Body of pancreas (tissue), 4 donors: ENCODE results near the gene MSL2.

Source experiments
- POLR2A ChIP-seq, 3 donors: fragments of 450-650 bp; IDR thresholded peaks; one replicate each; pipeline ENCODE4 v1.6.1; 2016; ENCODE audit warnings: antibody characterized with exemption in 3 of 3, mild to moderate bottlenecking in 2 of 3
- TF ChIP-seq, protein P1 (sequence below), 7 experiments: fragments of 450-650 bp in 4 of 7; fragments of 200-600 bp in 3 of 7; sonication (generic) in 3 of 7; IDR thresholded peaks; one replicate each; pipeline ENCODE4 v1.5.1; 2016 to 2019; ENCODE audit warnings: antibody characterized with exemption in 7 of 7

DNA sequence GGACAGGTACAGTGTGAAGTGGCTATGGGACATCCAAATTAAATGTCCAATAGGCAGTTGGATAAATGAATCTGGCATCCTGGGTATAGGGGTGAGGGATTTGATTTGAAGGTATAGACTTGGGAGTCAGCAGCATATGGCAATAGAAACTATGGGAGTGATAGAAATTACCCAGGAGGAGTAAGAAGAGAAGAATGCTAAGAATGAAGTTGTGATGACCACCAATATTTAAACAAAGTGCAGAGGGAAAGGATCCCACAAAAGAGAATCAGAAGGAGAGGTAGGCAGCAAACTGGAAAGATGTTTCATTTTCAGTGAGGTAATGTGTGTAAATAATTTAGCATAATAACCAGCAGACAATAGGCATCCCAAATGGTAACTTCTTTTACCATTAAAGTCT is 13.8 kb upstream of the MSL2 start:
- TF ChIP-seq, protein P1, sequence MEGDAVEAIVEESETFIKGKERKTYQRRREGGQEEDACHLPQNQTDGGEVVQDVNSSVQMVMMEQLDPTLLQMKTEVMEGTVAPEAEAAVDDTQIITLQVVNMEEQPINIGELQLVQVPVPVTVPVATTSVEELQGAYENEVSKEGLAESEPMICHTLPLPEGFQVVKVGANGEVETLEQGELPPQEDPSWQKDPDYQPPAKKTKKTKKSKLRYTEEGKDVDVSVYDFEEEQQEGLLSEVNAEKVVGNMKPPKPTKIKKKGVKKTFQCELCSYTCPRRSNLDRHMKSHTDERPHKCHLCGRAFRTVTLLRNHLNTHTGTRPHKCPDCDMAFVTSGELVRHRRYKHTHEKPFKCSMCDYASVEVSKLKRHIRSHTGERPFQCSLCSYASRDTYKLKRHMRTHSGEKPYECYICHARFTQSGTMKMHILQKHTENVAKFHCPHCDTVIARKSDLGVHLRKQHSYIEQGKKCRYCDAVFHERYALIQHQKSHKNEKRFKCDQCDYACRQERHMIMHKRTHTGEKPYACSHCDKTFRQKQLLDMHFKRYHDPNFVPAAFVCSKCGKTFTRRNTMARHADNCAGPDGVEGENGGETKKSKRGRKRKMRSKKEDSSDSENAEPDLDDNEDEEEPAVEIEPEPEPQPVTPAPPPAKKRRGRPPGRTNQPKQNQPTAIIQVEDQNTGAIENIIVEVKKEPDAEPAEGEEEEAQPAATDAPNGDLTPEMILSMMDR (IDR thresholded peaks at IDR 0.05): no peak
- TF ChIP-seq POLR2A (IDR thresholded peaks at IDR 0.05): no peak
